GM18907 (cell line): Measurements from ENCODE around the gene SLC6A18.
"Not testable (repeated sequence)": the region's sequence is repeated elsewhere in the genome, so short reads cannot be mapped to it uniquely, and the experiment has no call there.

ENCODE experiments used
- ATAC-seq: cut with Tn5 transposase; IDR thresholded peaks from one replicate; pipeline ENCODE4 v1.9.1; 2021; ENCODE audit warnings: mild to moderate bottlenecking, moderate library complexity; ENCODE audit not compliant: unreplicated experiment

Gene SLC6A18

DNA sequence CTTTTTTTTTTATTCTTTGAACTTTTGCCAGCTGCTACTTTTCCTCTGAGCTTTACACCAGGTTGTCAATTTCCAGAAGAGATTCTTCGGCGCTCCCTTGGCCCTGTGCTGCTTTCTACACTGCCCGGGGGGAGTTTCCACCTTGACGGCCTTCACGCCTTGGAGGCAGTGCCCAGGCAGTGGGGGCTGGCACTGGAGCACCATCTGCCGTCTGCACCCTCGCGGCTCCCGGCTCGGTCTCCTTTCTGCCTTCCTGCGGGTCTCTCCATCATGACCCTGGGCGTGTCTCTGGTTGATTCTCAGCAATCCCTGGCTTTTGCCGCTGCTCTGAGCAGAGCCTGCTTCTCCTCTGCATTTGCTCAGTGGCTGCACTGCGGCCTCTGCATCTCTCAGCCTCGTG lies 2.9 kb downstream of the SLC6A18 start:
- ATAC-seq, result no peak

DNA sequence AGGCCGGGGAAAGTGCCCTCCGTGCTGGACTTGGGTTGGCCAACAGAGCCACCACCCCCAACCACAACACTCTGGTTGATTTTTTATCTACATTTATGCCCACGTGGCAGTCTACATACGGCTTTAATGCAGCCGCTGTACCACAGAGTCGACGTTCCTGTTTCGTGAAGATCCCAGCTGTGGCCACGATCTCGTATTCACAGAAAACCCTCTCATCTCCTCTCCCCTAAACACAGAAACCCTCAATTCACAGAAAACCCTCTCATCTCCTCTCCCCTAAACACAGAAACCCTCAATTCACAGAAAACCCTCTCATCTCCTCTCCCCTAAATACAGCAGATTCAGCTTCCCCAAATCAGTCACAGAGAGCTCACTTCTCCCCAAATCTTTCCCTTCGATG lies 3.8 kb downstream of the SLC6A18 start:
- ATAC-seq, result not testable (repeated sequence)

DNA sequence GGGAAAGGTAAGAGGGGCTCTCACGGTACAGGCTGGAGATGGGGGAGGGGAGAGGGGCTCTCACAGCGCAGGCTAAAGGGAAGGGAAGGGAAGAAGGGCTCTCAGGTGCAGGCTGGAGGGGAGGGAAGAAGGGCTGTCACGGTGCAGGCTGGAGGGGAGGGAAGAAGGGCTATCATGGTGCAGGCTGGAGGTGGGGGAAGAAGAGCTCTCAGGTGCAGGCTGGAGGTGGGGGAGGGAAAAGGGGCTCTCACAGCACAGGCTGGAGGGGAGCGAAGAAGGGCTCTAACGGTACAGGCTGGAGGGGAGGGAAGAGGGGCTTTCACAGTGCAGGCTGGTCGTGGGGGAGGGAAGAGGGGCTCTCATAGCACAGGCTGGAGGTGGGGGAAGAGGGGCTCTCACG lies 4.6 kb downstream of the SLC6A18 start:
- ATAC-seq, result no peak

DNA sequence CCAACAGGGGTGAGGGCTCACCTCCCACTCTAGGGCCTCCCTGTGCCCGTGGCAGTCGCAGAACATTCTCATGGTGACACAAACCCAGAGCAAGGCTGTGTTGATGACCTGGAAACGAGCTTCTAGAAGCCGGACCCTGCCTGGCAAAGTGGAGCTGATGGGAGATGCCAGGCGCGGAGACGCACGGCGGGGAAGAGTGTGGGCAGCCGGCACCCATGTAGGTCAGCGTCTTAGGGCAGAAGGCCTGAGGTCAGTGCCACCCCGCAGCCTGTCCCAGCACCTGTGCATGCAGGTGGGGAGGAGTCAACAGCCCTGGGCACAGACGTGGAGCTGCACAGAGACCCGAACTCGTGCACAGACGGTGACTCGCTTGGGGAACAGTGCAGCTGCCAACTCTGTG lies 5.4 kb downstream of the SLC6A18 start:
- no peak for ATAC-seq

DNA sequence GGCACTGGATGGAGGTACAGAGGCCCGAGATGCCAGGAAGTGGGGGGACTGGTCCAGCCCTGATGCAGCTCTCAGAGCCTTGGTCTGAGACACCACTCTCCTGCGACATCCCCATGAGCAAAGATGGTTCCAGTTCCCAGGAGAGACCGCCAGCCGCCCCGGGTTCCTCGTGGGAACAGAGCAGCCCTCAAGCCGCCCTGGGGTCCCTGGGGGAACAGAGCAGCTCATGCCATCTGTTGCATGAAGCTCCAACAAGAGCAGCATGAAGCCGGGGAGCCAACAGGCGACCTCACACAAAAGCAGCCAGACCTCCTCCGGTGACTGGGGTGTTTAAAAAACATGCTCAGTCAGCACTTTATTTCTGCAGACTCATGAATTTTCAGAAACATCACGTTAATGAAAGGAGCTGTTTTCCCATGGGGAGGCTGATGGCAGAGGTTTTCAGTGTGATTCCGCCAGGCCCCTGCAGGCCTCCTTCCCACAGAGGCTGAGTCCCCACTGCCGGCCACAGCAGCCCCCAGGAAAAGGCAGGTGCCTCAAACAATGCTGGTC lies 6.2 kb downstream of the SLC6A18 start:
- ATAC-seq, result no peak

DNA sequence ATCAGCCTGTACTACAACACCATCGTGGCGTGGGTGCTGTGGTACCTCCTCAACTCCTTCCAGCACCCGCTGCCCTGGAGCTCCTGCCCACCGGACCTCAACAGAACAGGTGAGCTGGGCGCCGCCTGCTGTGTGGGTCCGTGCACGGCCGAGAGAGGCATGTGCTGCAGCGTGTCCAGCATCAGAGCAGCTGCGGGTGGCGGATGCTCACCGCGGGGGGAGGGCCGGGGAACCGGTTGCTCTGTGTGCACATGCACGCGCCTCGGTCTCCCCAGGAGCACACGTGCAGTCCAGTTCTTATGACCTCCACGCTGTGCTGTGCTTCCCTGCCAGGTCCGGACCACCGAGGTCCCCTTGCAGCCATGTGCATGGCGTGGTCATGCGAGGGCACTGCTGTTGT lies 7.6 kb downstream of the SLC6A18 start:
- no peak for ATAC-seq

DNA sequence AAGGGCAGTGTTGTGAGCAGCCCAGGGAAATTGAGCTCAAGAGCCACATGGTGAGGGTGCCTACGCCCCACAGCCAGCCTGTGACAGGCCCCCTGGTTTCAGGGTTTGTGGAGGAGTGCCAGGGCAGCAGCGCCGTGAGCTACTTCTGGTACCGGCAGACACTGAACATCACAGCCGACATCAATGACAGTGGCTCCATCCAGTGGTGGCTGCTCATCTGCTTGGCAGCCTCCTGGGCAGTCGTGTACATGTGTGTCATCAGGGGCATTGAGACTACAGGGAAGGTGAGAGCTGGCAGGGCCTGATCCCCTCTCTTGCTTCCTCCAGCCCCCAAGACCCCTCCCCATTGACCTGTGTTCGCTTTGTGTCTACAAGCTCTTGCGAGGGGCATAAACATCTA lies 10.2 kb downstream of the SLC6A18 start:
- ATAC-seq, result no peak

DNA sequence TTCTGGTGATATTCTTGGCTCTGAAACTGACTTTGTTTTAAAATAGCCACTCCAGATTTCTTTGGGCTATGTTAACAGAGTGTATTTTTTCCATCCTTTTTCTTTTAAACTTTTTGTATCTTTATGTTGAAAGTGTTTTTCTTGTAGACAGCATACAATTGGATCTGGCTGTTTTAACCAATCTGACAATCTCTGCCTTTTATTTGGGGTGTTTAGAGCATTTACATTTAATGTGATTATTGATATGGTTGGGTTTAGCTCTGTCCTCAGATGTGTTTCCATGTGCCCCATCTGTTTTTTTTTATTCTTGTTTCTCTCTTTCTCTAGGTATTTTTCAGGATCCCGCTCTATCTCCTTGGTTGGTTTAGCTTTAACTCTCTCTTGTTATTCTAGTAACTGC lies 10.7 kb downstream of the SLC6A18 start:
- ATAC-seq, result no peak

DNA sequence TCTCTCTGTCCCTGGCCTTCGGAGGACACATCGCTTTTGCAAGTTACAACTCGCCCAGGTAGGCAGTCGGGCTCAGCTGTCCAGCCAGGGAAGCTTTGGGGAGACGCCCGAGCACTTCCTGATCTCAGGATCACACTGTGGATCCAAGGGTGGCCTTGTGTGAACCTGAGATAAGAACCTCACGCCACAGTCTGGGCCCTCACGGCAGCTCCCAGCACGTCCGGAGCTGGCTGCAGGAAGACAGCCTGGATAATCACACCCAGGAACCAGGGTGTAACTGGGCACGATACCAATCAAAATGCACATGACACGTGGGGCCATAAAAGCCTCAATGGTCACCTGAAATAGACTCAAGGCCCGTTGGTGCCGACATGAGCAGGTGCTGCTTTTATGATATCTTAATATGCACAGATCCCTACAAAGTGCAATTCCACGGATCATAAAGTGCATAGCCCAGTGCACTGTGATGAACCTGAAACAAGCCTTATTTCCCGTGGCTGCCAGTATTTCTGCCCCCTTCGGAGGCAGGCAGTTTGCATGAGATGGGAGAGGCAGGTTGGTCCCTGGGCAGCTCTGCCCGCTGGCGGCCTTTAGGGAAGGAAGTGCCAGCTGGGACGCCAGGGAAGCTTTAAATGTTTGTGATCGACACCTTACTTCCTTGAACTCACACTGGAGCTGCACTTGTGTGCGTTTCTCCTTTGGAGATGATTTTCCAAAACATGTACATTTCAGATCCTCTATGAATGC lies 14.5 kb downstream of the SLC6A18 start:
- ATAC-seq, result no peak

DNA sequence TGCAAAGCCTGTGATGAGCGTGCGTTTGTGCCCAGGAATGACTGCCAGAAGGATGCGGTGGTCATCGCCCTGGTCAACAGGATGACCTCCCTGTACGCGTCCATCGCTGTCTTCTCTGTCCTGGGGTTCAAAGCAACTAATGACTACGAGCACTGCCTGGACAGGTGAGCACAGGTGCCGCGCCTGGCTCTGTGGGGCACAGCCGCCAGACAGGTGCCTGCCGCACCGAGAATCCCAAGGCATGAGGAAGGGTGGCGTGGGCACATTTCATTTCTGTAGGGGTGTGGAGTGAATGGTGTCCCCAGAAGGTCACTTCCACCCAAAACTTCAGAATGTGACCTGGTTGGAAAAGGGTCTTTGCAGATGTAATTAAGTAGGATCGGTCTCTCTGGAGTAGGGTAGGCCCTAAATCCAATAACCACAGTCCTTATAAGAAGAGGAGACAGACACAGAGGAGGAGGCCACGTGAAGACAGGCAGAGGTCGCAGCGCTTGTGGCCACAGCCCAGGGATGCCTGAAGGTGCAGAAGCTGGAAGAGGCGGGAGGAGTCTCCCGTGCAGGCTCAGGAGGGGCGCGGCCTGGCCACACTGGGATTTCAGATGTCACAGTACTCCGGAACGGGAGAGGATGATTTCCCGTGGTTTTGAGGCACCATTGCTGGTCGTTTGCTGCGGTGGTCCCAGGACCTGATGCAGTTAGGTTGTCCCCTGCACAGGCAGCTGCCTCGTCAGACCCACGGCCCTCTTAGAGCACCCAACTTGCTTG lies 15.5 kb downstream of the SLC6A18 start:
- ATAC-seq, result no peak

DNA sequence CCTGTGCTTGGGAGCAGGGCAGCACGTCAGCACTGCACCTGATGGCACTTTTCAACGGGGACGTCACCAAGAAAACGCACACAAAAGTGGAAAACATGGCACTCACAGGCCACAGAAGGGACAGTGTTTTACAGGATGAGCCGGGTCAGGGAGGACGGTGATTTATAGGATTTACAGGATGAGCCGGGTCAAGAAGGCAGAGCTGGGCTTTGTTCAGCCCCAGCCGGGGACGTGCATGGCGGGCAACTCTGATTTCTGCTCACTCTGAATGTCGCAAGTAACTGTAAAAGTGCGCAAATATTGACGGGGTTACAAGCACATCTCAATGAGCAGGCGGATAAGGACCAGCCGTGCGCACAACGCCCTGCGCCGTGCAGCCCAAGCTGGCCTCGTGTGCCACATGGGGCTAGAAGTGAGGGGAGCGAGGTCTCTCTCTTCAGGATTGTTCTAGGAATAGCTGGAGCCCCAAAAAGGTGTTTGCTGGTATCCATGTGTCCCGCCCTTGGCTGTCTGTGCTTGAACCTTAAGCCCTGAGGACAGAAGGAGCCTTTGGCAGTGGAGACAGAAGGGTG lies 16.4 kb downstream of the SLC6A18 start:
- no peak for ATAC-seq

DNA sequence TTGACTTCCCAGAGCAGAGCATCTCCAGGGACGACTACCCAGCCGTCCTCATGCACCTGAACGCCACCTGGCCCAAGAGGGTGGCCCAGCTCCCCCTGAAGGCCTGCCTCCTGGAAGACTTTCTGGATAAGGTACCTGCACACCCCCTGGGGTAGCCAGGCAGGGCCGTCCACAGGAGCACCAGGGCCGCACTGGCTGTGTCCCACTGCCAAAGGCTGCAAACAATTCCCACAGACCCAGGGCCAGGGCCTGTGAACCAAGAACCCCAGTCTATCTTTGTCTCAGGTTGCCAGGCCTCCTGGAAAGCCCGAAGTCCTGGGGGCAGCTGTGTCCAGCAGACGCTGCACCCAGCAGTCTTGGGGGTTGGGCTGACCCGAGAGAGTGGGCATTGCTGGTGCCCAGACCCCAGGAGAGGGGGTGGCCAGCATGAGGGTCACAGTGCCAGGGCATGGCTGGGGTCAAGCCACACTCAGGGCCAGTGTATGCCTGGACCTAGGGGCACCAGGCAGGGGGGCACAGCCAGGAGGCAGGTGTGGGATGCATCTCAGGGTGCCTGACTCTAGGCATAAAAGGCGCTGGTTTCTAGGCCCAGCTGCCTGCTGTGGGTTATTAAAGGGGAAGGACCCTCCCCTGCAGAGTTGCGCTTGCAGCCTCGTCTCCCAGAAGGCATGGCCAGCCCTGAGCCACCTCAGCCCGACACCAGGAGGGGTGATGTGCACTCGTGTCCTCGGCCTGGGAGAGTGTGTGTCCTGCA lies 17.7 kb downstream of the SLC6A18 start:
- ATAC-seq, result no peak

DNA sequence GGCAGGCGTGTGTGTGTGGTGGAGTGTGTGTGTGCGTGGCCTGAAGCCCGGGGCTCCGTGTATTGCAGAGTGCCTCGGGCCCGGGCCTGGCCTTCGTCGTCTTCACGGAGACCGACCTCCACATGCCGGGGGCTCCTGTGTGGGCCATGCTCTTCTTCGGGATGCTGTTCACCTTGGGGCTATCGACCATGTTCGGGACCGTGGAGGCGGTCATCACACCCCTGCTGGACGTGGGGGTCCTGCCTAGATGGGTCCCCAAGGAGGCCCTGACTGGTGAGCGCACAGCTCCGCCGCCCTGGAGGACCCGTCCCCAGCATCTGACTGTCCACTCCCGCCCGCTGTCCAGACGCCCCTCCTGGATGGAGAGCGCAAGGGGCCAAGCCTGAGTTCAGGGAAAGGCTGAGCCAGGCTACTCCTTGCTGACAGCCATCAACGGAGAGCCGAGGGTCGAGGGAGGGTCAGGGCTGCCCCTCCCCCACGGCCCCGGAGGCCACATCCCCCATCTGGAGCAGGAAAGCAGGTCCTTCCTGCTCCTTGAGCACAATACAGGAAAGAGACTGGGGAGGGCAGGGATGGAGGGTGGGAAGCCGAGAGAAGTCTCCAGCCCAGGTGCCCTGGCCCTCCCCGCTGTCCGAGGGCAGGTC lies 18.4 kb downstream of the SLC6A18 start:
- ATAC-seq, result no peak

DNA sequence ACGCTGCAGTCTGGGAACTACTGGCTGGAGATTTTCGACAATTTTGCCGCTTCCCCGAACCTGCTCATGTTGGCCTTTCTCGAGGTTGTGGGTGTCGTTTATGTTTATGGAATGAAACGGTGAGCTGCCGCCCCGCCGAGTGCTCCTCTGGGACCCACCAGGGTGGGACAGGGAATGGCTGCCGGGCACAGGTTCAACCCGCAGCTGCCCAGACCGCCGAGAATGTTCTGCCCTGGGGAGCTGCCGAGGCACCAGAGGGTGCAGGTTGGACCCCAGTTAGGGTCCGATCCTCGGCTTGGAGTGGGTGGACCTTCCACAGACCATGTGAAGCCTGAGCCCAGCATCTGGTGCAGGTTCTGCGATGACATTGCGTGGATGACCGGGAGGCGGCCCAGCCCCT lies 19.1 kb downstream of the SLC6A18 start:
- no peak for ATAC-seq

DNA sequence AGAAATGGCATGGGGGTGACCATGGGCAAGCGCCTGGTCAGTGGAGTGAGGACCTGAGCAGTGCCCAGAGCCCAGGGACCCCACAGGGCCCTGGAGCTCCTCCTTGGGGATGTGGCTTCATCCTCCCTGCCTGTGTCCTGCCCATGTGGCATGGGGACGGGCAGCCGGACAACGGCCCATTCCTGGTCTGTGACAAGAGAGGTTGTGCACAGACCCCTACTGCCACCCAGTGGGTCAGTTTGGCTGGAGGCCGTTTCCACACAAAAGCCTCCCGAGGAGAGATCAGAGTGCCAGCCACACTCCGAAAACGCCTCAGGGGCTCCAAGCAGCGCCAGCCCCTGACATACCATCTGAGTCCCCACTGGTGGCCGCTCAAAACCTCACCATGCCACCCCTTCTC lies 19.8 kb downstream of the SLC6A18 start:
- no peak for ATAC-seq

DNA sequence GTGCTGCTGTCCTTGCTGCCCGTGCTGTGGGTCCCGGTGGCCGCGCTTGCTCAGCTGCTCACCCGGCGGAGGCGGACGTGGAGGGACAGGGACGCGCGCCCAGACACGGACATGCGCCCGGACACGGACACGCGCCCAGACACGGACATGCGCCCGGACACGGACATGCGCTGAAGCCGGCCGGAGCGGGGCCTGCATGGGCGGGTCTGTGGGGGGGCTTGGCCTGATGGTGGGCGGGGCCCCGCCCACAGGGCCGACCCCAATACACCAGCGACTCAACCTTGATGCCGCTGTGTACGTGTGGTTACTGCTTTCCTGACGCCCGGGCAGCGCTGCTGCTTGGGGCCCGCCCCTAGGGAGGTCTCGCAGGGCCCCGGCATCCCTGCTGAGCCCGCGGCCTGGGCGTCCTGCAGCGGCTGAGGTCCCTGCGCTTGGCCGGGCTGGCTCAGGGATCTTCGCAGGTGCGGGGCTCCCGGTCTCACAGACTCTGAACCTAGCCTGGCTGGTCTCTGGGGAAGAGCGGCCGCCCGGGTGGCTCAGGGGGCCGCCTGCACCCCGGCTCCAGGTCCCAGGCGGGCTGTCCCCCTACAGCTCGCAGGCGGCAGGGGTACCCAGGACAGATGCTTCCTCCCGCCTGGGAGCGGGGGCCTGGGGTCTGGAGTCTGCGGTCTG lies 20.9 kb downstream of the SLC6A18 start:
- ATAC-seq, result no peak

DNA sequence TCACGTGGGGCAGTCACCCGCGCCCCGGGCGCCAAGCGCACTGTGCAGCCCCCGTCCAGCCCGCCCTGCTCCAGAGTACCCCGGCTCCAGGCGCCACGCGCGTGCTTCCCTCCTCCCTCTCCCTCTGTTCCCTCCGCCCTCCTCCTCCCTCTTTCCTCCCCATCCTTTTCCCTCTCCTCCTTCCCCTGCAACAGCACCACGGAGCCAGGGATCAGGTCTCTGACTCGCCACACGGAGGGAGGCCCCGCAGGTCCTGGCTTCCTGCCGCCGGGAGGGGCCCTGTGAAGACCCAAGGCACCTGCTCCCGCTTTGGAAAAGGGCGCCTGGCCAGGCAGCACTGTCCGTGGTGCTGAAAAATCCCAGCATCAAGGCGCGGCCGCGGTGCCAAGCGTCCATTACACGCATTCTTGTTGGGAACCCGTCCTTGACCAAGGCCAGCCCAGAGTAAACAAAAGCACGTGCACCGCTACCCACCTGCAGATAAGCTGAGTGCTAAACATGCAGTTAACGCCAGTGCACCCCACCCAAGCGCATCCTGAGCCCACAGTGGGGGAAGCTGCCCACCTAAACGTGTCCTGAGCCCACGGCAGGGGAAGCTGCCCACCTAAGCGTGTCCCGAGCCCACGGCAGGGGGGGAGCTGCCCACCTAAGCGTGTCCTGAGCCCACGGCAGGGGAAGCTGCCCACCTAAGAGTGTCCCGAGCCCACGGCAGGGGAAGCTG lies 21.7 kb downstream of the SLC6A18 start:
- ATAC-seq, result no peak

DNA sequence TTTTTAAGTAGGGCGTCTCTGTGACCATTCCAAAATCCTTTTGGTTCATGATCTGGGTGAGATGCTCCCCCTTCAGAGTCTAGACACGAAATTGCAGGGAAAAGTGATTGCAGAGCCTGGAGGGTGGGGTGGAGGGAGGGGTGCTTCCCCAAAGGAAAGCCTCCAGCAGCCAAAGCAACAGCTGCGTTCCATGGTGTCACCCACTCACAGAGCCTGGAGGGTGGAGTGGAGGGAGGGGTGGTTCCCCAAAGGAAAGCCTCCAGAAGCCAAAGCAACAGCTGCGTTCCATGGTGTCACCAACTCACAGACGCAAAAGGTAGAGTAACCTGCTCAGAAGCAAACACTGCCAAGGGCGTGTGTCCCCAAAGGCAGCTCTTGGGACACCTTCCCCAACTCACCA lies 22.6 kb downstream of the SLC6A18 start:
- no peak for ATAC-seq
